Measurements from ENCODE around the gene KIAA1549. TPM values are rescaled to one million over a fixed set of nuclear protein-coding genes. Genes with fewer than 3 reads are reported as not detected.

KIAA1549 gene
- total and polyA plus RNA-seq, 10 of the 15 experiments (the other 5 are each of a cell fraction or from before 2014, with no cell fraction given) = 0.02 to 0.82 (median 0.22) TPM

GRCh38 chr7:138880881-138881578, 100.2 kb downstream of the KIAA1549 start:
- POLR2A ChIA-PET = interaction anchor here (0.6 kb wide), 1 partner anchor 157 kb away, joined by 3 read pairs; no protein-coding TSS in a partner anchor
- in situ Hi-C loops (cut with MboI) (no loop called here), intact Hi-C loops (cut with micrococcal nuclease; ENCODE audit: unreplicated experiment) (no loop called here)
- H2AFZ ChIP-seq (ENCODE audit: control insufficient read depth, low read depth, low read length) = no peak overlapping the region
- FAIRE-seq = no peak
- no peaks in the 10 kb centered on the region for H3K36me3 ChIP-seq (ENCODE audit: control insufficient read depth in 2 of 2, insufficient read depth in 2 of 2, low read length in 1 of 2)
- no peak overlapping the region for H3K9ac ChIP-seq (ENCODE audit: control insufficient read depth, insufficient read depth, low read length)
- DNase-seq (ENCODE audit: low read depth, low spot score) = no peak
- CTCF ChIA-PET = no interaction called here
- H3K79me2 ChIP-seq (ENCODE audit: control insufficient read depth, insufficient read depth, low read length) = no peaks in the 10 kb centered on the region
- H4K20me1 ChIP-seq (ENCODE audit: control insufficient read depth, insufficient read depth) = no peaks in the 10 kb centered on the region
- no peak for ATAC-seq
- H3K27ac ChIP-seq (ENCODE audit: control insufficient read depth, insufficient read depth) = no peak overlapping the region
- no peaks in the 10 kb centered on the region for H3K27me3 ChIP-seq (replicated peaks in 1 of 2; ENCODE audit: control insufficient read depth in 2 of 2, insufficient read depth in 2 of 2, low read length in 1 of 2)
- BruUV-seq (replicated peaks) = no TSS peak
- no peaks in the 10 kb centered on the region for H3K9me3 ChIP-seq (replicated peaks; ENCODE audit: control insufficient read depth, insufficient read depth, low read length)
- WGBS (ENCODE audit: insufficient coverage, insufficient replicate concordance, low lambda C conversion rate, missing lambda C conversion rate) = 73% methylated on average over 13 of the region's 13 CpGs
- H3K4me3 ChIP-seq = no peak overlapping the region
- RAD21 ChIA-PET (ENCODE audit: unreplicated experiment) = no interaction called here
- H3K4me2 ChIP-seq (ENCODE audit: control insufficient read depth, insufficient read depth) = no peak overlapping the region
- SMC1A ChIA-PET (ENCODE audit: uncharacterized antibody, unreplicated experiment) = interaction anchor here (0.9 kb wide), 1 partner anchor 151 kb away, joined by 3 read pairs; no protein-coding TSS in a partner anchor
- H3K4me1 ChIP-seq (ENCODE audit: control insufficient read depth, insufficient read depth, low read length) = no peaks in the 10 kb centered on the region
- TF ChIP-seq STAT3 (IDR thresholded peaks at IDR 0.05; ENCODE audit: low read depth, low read length) (no peak), PBX3 (IDR thresholded peaks at IDR 0.05; ENCODE audit: insufficient replicate concordance, low read depth, low read length) (no peak), NR2C2 (IDR thresholded peaks at IDR 0.05; ENCODE audit: borderline replicate concordance, control insufficient read depth, insufficient read length, low read depth) (no peak), ZBTB4 (CRISPR knock-in tag; IDR thresholded peaks at IDR 0.05) (no peak), KAT2A (conservative IDR thresholded peaks at IDR 0.05; ENCODE audit: control insufficient read depth, low read depth, low read length) (no peak), SKIL (IDR thresholded peaks at IDR 0.05; ENCODE audit: low read depth, poor library complexity, severe bottlenecking) (no peak), ZZZ3 (IDR thresholded peaks at IDR 0.05; ENCODE audit: control insufficient read depth, insufficient read length, low read depth) (no peak)
- TF ChIP-seq, protein P1, sequence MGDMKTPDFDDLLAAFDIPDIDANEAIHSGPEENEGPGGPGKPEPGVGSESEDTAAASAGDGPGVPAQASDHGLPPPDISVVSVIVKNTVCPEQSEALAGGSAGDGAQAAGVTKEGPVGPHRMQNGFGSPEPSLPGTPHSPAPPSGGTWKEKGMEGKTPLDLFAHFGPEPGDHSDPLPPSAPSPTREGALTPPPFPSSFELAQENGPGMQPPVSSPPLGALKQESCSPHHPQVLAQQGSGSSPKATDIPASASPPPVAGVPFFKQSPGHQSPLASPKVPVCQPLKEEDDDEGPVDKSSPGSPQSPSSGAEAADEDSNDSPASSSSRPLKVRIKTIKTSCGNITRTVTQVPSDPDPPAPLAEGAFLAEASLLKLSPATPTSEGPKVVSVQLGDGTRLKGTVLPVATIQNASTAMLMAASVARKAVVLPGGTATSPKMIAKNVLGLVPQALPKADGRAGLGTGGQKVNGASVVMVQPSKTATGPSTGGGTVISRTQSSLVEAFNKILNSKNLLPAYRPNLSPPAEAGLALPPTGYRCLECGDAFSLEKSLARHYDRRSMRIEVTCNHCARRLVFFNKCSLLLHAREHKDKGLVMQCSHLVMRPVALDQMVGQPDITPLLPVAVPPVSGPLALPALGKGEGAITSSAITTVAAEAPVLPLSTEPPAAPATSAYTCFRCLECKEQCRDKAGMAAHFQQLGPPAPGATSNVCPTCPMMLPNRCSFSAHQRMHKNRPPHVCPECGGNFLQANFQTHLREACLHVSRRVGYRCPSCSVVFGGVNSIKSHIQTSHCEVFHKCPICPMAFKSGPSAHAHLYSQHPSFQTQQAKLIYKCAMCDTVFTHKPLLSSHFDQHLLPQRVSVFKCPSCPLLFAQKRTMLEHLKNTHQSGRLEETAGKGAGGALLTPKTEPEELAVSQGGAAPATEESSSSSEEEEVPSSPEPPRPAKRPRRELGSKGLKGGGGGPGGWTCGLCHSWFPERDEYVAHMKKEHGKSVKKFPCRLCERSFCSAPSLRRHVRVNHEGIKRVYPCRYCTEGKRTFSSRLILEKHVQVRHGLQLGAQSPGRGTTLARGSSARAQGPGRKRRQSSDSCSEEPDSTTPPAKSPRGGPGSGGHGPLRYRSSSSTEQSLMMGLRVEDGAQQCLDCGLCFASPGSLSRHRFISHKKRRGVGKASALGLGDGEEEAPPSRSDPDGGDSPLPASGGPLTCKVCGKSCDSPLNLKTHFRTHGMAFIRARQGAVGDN (IDR thresholded peaks at IDR 0.05) = no peak
- TF ChIP-seq, protein P2, sequence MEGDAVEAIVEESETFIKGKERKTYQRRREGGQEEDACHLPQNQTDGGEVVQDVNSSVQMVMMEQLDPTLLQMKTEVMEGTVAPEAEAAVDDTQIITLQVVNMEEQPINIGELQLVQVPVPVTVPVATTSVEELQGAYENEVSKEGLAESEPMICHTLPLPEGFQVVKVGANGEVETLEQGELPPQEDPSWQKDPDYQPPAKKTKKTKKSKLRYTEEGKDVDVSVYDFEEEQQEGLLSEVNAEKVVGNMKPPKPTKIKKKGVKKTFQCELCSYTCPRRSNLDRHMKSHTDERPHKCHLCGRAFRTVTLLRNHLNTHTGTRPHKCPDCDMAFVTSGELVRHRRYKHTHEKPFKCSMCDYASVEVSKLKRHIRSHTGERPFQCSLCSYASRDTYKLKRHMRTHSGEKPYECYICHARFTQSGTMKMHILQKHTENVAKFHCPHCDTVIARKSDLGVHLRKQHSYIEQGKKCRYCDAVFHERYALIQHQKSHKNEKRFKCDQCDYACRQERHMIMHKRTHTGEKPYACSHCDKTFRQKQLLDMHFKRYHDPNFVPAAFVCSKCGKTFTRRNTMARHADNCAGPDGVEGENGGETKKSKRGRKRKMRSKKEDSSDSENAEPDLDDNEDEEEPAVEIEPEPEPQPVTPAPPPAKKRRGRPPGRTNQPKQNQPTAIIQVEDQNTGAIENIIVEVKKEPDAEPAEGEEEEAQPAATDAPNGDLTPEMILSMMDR (IDR thresholded peaks at IDR 0.05 in 2 of 3, conservative IDR thresholded peaks at IDR 0.05 in 1 of 3; ENCODE audit: control insufficient read depth in 2 of 3, extremely low read depth in 1 of 3, insufficient read depth in 1 of 3, low read depth in 3 of 3, low read length in 3 of 3) = no peak
